Activated T-helper 1 cell treated with anti-CD3 and anti-CD28 coated beads, Interleukin-12 subunit alpha, Interleukin-12 subunit beta, Interleukin-2, Interleukin-4 antibody, amounts not matched to agents 30 ng/mL and 10 ng/mL and 1 ng/mL, durations not matched to agents 14 hours and 24 hours and 36 hours (primary cell): ENCODE data around the gene ROCK2. TPM values are rescaled to one million over a fixed set of nuclear protein-coding genes. Genes with fewer than 3 reads are reported as not detected.

ENCODE experiments used
- DNase-seq: peaks from one replicate; pipeline ENCODE4 v3.0.0; 2021; ENCODE audit warnings: low spot score
- H3K27ac Mint-ChIP-seq: one replicate; pipeline ENCODE4 v1.8.0; 2021; ENCODE audit warnings: mild to moderate bottlenecking, mixed read lengths
- H3K27me3 Mint-ChIP-seq: one replicate; pipeline ENCODE4 v1.8.0; 2022; ENCODE audit warnings: mild to moderate bottlenecking, moderate library complexity, mixed read lengths; ENCODE audit not compliant: insufficient read depth
- H3K36me3 Mint-ChIP-seq: one replicate; pipeline ENCODE4 v1.8.0; 2021; ENCODE audit warnings: low read depth, mixed read lengths
- H3K4me1 Mint-ChIP-seq: one replicate; pipeline ENCODE4 v1.8.0; 2021; ENCODE audit warnings: low read depth, mixed read lengths
- H3K4me3 Mint-ChIP-seq: one replicate; pipeline ENCODE4 v1.8.0; 2021; ENCODE audit warnings: mild to moderate bottlenecking, moderate library complexity, mixed read lengths
- H3K9me3 Mint-ChIP-seq: one replicate; pipeline ENCODE4 v1.8.0; 2021; ENCODE audit warnings: mixed read lengths
- intact Hi-C: fragments of 100-400 bp; cut with micrococcal nuclease; formaldehyde crosslinking; loops from one replicate; pipeline ENCODE4 v1.15.1; 2024
- total RNA-seq: library from RNA; stranded (reverse); gene quantifications from 2 replicates; pipeline ENCODE4 v1.2.3, GENCODE V29; 2022

Gene ROCK2
- total RNA-seq, 1 donor from 2014 or later = 20.5 TPM

GRCh38 chr2:11376071-11376470 lies 31.6 kb upstream of the ROCK2 start:
- Mint-ChIP-seq H3K4me1 (no peaks in the 10 kb centered on the region), H3K27ac (no peak overlapping the region), H3K36me3 (no peaks in the 10 kb centered on the region), H3K4me3 (no peak overlapping the region), H3K27me3 (no peaks in the 10 kb centered on the region), H3K9me3 (no peaks in the 10 kb centered on the region)
- DNase-seq = no peak
- intact Hi-C loops = no loop called here

DNA sequence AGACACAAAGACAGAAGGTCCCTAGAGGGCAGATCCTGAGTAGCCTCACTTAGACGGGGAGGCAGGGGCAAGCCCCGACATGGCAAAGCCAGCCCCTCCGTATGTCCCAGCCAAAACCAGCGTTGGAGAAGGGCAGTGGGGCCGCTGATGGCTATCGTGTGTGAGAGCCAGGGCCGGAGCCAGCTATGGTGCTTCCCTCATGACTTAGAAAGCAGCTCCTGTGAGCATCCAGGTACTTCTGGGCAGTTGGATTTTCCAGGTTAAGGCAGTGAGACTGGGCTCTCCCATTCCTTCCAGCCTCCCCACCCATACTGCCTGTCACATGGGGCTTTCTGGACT lies 31.2 kb upstream of the ROCK2 start:
- no peak overlapping the region for H3K27ac Mint-ChIP-seq
- H3K4me1 Mint-ChIP-seq = no peaks in the 10 kb centered on the region
- no peak overlapping the region for H3K4me3 Mint-ChIP-seq
- H3K36me3 Mint-ChIP-seq = no peaks in the 10 kb centered on the region
- DNase-seq = no peak
- no peaks in the 10 kb centered on the region for H3K27me3 Mint-ChIP-seq
- intact Hi-C loops = no loop called here
- no peaks in the 10 kb centered on the region for H3K9me3 Mint-ChIP-seq

GRCh38 chr2:11375025-11375688 lies 30.7 kb upstream of the ROCK2 start:
- H3K4me3 Mint-ChIP-seq = no peak overlapping the region
- H3K27ac Mint-ChIP-seq = no peak overlapping the region
- no peaks in the 10 kb centered on the region for H3K36me3 Mint-ChIP-seq
- no peaks in the 10 kb centered on the region for H3K27me3 Mint-ChIP-seq
- intact Hi-C loops = no loop called here
- no peaks in the 10 kb centered on the region for H3K4me1 Mint-ChIP-seq
- H3K9me3 Mint-ChIP-seq = no peaks in the 10 kb centered on the region
- no peak for DNase-seq

DNA sequence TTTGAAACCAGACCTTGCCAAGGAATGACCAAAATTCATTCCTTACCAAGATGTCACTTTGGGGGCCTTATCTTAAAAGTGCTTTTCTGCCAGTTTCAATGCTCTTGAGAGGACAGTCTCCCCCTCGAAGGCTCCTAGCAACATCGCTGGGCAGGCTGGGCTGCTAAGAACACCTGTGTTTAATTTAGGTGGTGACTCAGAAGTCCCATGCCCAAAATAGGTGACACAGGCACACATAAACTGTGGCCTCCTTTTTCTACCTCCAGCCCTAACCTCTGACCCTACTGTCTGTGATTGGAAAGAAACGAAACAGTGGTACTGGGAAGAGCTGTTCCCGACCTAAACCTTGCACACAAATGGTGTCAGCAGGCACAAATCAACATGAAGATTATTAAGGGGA lies 28.7 kb upstream of the ROCK2 start:
- DNase-seq = no peak
- no peak overlapping the region for H3K27ac Mint-ChIP-seq
- no peaks in the 10 kb centered on the region for H3K4me1 Mint-ChIP-seq
- no peaks in the 10 kb centered on the region for H3K9me3 Mint-ChIP-seq
- H3K4me3 Mint-ChIP-seq = no peak overlapping the region
- H3K36me3 Mint-ChIP-seq = no peaks in the 10 kb centered on the region
- H3K27me3 Mint-ChIP-seq = peaks cover 4% of the 10 kb centered on the region
- intact Hi-C loops = no loop called here

DNA sequence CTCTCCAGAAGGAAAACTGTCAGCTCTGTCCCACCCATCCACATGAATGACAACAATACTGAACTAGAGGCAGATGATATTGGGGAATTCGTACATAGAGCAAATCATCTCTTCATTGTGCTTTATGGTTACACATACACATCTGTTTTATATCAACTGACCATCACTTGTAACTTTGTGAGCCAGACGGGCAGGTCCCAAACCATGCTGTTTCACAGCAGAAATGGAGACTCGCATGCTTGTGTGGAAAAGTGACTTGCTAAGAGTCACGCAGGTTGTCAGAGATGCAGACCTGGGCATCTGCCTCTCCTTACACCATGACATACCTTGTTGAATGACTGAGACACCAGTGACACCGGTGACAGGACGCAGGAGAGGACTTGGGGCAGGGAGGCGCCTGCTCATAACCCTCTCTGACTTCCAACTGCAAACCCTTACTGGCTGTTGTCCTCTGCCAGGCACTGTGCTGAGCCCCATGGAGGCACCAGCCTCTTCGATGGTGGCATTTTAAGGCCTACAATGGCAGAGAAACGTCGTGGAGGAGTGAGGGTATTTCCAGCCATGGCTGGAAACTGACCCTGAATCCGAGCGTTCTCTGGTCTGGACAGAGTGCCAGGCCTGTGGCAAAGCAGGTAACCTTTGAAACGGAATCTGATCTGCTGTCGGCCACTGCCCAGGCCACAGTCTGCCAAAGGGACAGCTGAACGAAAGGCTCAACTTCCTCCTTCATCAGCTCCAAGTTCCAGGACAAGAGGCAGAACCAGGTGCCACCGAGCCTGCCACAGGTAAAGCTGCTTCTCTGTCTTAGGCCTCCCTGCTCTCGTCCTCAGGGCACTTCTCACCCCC lies 26.9 kb upstream of the ROCK2 start:
- Mint-ChIP-seq H3K27ac (no peak overlapping the region), H3K4me1 (no peaks in the 10 kb centered on the region), H3K9me3 (no peaks in the 10 kb centered on the region), H3K27me3 (peaks cover 4% of the 10 kb centered on the region), H3K4me3 (no peak overlapping the region), H3K36me3 (no peaks in the 10 kb centered on the region)
- DNase-seq = no peak
- intact Hi-C loops = no loop called here

- H3K27me3 Mint-ChIP-seq = peaks cover 4% of the 10 kb centered on the region
- H3K4me1 Mint-ChIP-seq = no peaks in the 10 kb centered on the region
- H3K36me3 Mint-ChIP-seq = no peaks in the 10 kb centered on the region
- H3K9me3 Mint-ChIP-seq = no peaks in the 10 kb centered on the region
- no peak for DNase-seq
- H3K27ac Mint-ChIP-seq = no peak overlapping the region
- H3K4me3 Mint-ChIP-seq = no peak overlapping the region
- intact Hi-C loops = no loop called here
Measured at GRCh38 chr2:11370377-11371091, 26.1 kb upstream of the ROCK2 start.

- H3K36me3 Mint-ChIP-seq = no peaks in the 10 kb centered on the region
- DNase-seq = no peak
- intact Hi-C loops = no loop called here
- H3K4me3 Mint-ChIP-seq = no peak overlapping the region
- peaks cover 4% of the 10 kb centered on the region for H3K27me3 Mint-ChIP-seq
- no peak overlapping the region for H3K27ac Mint-ChIP-seq
- H3K4me1 Mint-ChIP-seq = no peaks in the 10 kb centered on the region
- no peaks in the 10 kb centered on the region for H3K9me3 Mint-ChIP-seq
Measured at GRCh38 chr2:11368059-11368572, 23.7 kb upstream of the ROCK2 start.

- H3K4me3 Mint-ChIP-seq = no peak overlapping the region
- no peaks in the 10 kb centered on the region for H3K36me3 Mint-ChIP-seq
- intact Hi-C loops = no loop called here
- no peaks in the 10 kb centered on the region for H3K9me3 Mint-ChIP-seq
- peaks cover 4% of the 10 kb centered on the region for H3K27me3 Mint-ChIP-seq
- DNase-seq = no peak
- H3K4me1 Mint-ChIP-seq = no peaks in the 10 kb centered on the region
- no peak overlapping the region for H3K27ac Mint-ChIP-seq
Measured at GRCh38 chr2:11367170-11367730, 22.8 kb upstream of the ROCK2 start.

DNA sequence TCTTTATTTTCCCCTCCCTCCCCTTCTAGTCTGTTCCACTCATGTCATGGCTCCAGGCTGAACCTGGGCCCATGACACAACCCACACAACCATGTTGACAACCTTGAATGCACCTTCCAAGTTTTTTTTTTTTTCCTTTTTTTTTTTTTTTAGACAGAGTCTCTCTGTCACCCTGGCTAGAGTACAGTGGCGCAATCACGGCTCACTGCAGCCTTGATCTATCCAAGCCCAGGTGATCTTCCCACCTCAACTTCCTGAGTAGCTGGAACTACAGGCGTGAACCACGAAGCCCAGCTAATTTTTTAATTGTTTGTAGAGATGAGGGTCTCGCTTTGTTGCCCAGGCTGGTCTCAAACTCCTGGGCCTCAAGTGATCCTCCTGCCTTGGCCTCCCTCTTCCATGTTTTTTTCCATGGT lies 21.9 kb upstream of the ROCK2 start:
- no peak for DNase-seq
- no peak overlapping the region for H3K27ac Mint-ChIP-seq
- H3K4me1 Mint-ChIP-seq = no peaks in the 10 kb centered on the region
- no peaks in the 10 kb centered on the region for H3K9me3 Mint-ChIP-seq
- H3K4me3 Mint-ChIP-seq = no peak overlapping the region
- H3K27me3 Mint-ChIP-seq = peaks cover 4% of the 10 kb centered on the region
- no peaks in the 10 kb centered on the region for H3K36me3 Mint-ChIP-seq
- intact Hi-C loops = no loop called here

DNA sequence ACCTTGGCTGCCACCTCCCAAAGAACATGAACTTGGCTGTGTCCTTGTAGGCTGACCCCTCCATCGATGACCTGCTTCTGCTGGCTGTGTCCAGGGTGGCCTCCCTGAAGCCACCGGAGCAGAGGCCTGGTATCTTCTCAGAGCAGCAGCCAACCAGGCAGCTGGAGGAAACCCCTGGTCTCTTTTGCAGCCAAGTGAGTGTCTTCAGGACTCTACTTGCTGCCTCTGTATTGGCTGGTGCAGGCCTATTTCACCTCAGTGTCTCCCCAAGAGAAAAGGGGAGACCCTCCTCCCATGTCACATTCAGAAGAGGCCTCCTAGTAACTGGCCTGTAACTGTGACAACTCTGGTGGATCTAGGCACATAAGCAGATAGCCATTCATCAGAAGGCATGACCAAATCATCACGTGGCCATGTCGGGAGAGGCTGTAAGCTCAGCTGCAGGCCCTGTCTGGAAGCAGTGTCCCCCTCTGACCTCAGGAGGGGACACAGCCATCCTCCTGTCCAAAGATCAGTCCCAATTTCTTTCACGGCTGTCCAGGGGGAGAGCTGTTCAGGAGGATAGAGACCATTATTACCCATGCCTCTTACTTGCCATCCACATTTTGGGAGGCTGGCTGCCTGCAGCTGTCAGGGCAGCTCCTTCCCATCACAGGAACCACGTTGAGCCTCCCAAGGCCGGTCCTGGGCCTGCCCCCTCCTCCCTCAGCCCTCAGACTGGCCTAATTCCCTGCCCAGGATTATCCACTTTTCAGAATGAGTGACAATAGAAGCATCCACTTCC lies 20.9 kb upstream of the ROCK2 start:
- no peak for DNase-seq
- Mint-ChIP-seq H3K4me3 (no peak overlapping the region), H3K9me3 (no peaks in the 10 kb centered on the region), H3K36me3 (no peaks in the 10 kb centered on the region), H3K4me1 (no peaks in the 10 kb centered on the region), H3K27me3 (peaks cover 4% of the 10 kb centered on the region), H3K27ac (no peak overlapping the region)
- intact Hi-C loops = no loop called here

DNA sequence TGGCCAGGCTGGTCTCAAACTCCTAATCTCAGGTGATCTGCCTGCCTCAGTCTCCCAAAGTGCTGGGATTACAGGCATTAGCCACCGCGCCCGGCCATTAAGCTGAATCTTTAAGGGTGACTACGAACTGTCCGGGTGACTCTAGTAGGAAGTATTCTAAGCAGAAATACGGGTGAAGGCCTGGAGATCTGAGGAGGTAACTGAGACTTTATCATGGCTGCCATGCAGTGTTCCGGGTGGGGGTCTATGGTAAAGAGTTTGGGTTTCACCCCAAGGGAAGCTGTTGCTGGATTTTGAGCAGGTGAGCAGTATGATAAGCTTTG lies 20.1 kb upstream of the ROCK2 start:
- Mint-ChIP-seq H3K9me3 (no peaks in the 10 kb centered on the region), H3K27me3 (peaks cover 2% of the 10 kb centered on the region), H3K36me3 (no peaks in the 10 kb centered on the region), H3K4me1 (no peaks in the 10 kb centered on the region), H3K27ac (no peak overlapping the region), H3K4me3 (no peak overlapping the region)
- intact Hi-C loops = no loop called here
- DNase-seq = no peak

DNA sequence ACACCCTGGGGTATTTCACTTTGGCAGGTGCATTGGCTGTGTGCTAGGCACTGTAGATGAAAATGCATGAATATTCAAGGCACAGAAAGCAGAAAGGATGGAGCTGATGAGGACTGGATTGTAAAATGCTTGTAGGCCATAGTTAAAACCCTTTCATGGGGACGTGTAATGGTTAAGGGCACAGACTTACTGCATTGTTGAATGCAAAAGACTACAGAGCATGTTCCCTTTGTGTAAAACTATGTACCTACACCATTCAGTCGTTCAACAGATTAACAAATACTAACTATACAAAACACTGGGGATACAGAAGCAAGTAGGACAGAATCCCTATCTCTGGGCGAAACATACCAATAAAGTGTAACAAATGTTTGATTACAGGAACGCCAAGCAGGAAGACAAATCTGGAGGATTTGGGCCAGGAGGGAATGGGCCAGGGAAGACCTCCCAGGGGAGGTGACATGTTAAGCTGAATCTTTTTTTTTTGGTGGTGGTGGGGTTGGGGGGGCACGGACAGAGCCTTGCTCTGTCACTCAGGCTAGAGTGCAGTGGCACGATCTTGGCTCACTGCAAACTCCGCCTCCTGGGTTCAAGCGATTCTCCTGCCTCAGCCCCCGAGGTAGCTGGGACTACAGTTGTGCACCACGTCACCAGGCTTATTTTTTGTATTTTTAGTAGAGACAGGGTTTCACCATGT lies 19.6 kb upstream of the ROCK2 start:
- Mint-ChIP-seq H3K27me3 (peaks cover 2% of the 10 kb centered on the region), H3K36me3 (no peaks in the 10 kb centered on the region), H3K4me3 (no peak overlapping the region), H3K27ac (no peak overlapping the region), H3K4me1 (no peaks in the 10 kb centered on the region), H3K9me3 (no peaks in the 10 kb centered on the region)
- DNase-seq = no peak
- intact Hi-C loops = no loop called here
